CD8-positive, alpha-beta memory T cell (primary cell): Measurements from ENCODE around the gene MSANTD3. TPM values are rescaled to one million over a fixed set of nuclear protein-coding genes. Genes with fewer than 3 reads are reported as not detected.

Source experiments
- CTCF ChIA-PET: fragments of 350-600 bp; sonication (Branson Sonifier 250); formaldehyde crosslinking; loops from one replicate; lab custom pipeline; 2021; ENCODE audit warnings: antibody characterized with exemption; lab: Charles Lee
- POLR2A ChIA-PET: fragments of 350-600 bp; sonication (Branson Sonifier 250); formaldehyde crosslinking; loops from one replicate; lab custom pipeline; 2021; ENCODE audit warnings: antibody characterized with exemption; lab: Charles Lee
- DNase-seq, 5 donors: peaks; one replicate each; pipeline versions ENCODE4 v3.0.0 to v3.0.0-alpha.2; 2020 to 2022; ENCODE audit warnings: mixed read lengths in 1 of 5
- H3K27ac ChIP-seq: one replicate; pipeline ENCODE4 v1.7.0; 2013; ENCODE audit warnings: low read depth, mild to moderate bottlenecking, low read length, moderate library complexity
- H3K27me3 ChIP-seq: 2 replicates; pipeline ENCODE4 v1.7.0; 2013; ENCODE audit warnings: low read length, mild to moderate bottlenecking; ENCODE audit not compliant: insufficient read depth, poor library complexity, severe bottlenecking
- H3K36me3 ChIP-seq: 2 replicates; pipeline ENCODE4 v1.7.0; 2013; ENCODE audit warnings: mild to moderate bottlenecking, low read length, moderate library complexity; ENCODE audit not compliant: insufficient read depth
- H3K4me1 ChIP-seq: 2 replicates; pipeline ENCODE4 v1.7.0; 2013; ENCODE audit warnings: mild to moderate bottlenecking, low read length, moderate library complexity; ENCODE audit not compliant: insufficient read depth
- H3K4me3 ChIP-seq: 2 replicates; pipeline ENCODE4 v1.7.0; 2013; ENCODE audit warnings: mild to moderate bottlenecking, low read length
- H3K9me3 ChIP-seq: 2 replicates; pipeline ENCODE4 v1.7.0; 2013; ENCODE audit warnings: mild to moderate bottlenecking, low read length
- H3K27ac Mint-ChIP-seq, 8 donors: one replicate each; pipeline ENCODE4 v1.8.0; 2020 to 2021; ENCODE audit warnings: mixed read lengths in 8 of 8, mild to moderate bottlenecking in 6 of 8, inconsistent platforms in 3 of 8, moderate library complexity in 3 of 8
- H3K27me3 Mint-ChIP-seq, 2 donors: one replicate each; pipeline ENCODE4 v1.8.0; 2020 to 2021; ENCODE audit warnings: mixed read lengths in 2 of 2, mild to moderate bottlenecking in 1 of 2, moderate library complexity in 1 of 2
- H3K36me3 Mint-ChIP-seq, 3 donors: one replicate each; pipeline ENCODE4 v1.8.0; 2020 to 2021; ENCODE audit warnings: mixed read lengths in 3 of 3, inconsistent platforms in 1 of 3, mild to moderate bottlenecking in 1 of 3
- H3K4me1 Mint-ChIP-seq, 3 donors: one replicate each; pipeline ENCODE4 v1.8.0; 2020 to 2021; ENCODE audit warnings: mixed read lengths in 3 of 3, inconsistent platforms in 1 of 3, mild to moderate bottlenecking in 1 of 3
- H3K4me3 Mint-ChIP-seq, 7 donors: one replicate each; pipeline ENCODE4 v1.8.0; 2020 to 2021; ENCODE audit warnings: mixed read lengths in 7 of 7, mild to moderate bottlenecking in 6 of 7, moderate library complexity in 4 of 7, inconsistent platforms in 2 of 7
- H3K9me3 Mint-ChIP-seq, 5 donors: one replicate each; pipeline ENCODE4 v1.8.0; 2020 to 2022; ENCODE audit warnings: mixed read lengths in 5 of 5, mild to moderate bottlenecking in 3 of 5, moderate library complexity in 2 of 5, inconsistent platforms in 1 of 5
- polyA plus RNA-seq: library from polyadenylated mRNA; unstranded; fragments of 300-500 nt; fragmentation: Illumina TruSeq; gene quantifications from one replicate; pipeline ENCODE4 v1.2.3, GENCODE V29; 2021
- total RNA-seq, 2 experiments: library from RNA; stranded (reverse); gene quantifications; one replicate each; pipeline ENCODE4 v1.2.3, GENCODE V29; 2021

MSANTD3 gene
- total and polyA plus RNA-seq, 3 experiments from 2014 or later, result 7.2 to 21.3 (median 18.2) TPM

DNA sequence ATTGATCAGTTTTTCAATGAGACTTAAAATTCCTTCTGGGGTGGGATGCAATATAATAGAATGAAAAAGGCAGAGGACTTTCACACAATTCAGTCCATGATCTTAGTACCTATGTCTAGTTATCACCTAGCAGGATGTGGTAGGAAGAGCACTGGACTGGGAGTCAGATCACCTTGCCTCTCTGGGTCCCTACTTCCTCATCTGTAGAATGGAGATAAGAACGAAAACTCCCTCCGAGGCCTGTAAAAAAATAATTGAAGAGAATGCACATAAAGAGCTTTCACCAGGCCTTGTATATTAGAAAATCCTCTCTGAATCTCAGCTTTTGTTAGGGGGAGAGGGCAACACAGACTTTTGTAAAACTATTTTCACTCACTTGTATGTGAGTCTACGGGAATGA, 45.3 kb downstream of the MSANTD3 start:
- POLR2A ChIA-PET, result no interaction called here
- DNase-seq, result no peak

DNA sequence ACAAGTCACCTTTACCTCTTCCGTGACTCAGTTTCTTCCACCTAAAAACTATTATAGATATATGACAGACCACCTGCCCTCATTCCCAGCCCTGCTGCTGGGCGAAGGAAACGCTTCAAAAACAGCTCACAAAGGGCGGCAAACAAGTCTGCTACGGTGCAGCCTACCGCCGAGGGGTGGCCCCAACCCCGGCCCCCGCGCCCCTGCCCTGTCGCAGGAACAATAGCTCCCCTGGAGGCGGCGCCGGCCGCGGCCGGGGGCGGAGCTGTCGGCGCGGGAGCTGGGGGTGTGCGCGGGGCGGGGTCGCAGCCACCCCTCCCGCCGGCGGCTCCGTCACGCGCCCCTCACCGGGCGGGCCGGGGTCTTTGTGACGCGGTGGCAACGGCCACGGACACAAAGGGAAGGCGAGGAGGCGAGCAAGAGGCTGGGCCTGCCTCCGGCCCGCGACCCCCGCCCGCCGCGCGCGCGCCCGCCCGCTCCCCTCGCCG, 45.9 kb downstream of the MSANTD3 start, which contains the start of gene TMEFF1:
Gene TMEFF1 (plus strand): TSS at position 362 of the 488 bp plus-strand sequence. CDS start 396 bp downstream, outside the sequence.
- Histone ChIP-seq H3K4me3 (no peak within 1 kb of the TSS), H3K27me3 (peaks cover 20% of the 10 kb centered on the region), H3K36me3 (no peaks in the 10 kb centered on the region), H3K27ac (no peak within 1 kb of the TSS), H3K9me3 (no peaks in the 10 kb centered on the region), H3K4me1 (no peaks in the 10 kb centered on the region)
- peak; percentile 6 to 54 (median 22) for DNase-seq
- Mint-ChIP-seq H3K4me3 (peak within 1 kb of the TSS; percentile 59 to 87 (median 75)), H3K27ac (peak within 1 kb of the TSS in 1 of 8 donors; percentile 58), H3K4me1 (peaks cover 4 to 6% (median 5%) of the 10 kb centered on the region in 3 donors), H3K27me3 (peaks cover 27 to 39% of the 10 kb centered on the region in 2 donors), H3K9me3 (no peaks in the 10 kb centered on the region), H3K36me3 (peaks cover 0 to 10% (median 2%) of the 10 kb centered on the region in 3 donors)
- CTCF ChIA-PET, result no interaction called here
- POLR2A ChIA-PET, result no interaction called here

More for the DNA sequence above, 45.3 kb downstream of the MSANTD3 start:
- H3K9me3 Mint-ChIP-seq, result no peaks in the 10 kb centered on the region
- H3K9me3 ChIP-seq, result no peaks in the 10 kb centered on the region
- peaks cover 0 to 10% (median 2%) of the 10 kb centered on the region in 3 donors for H3K36me3 Mint-ChIP-seq
- peak overlapping the region in 1 of 8 donors; percentile 58 for H3K27ac Mint-ChIP-seq
- H3K36me3 ChIP-seq, result no peaks in the 10 kb centered on the region
- H3K27ac ChIP-seq, result no peak overlapping the region
- peaks cover 4 to 6% (median 5%) of the 10 kb centered on the region in 3 donors for H3K4me1 Mint-ChIP-seq
- H3K27me3 ChIP-seq, result peaks cover 20% of the 10 kb centered on the region
- no peaks in the 10 kb centered on the region for H3K4me1 ChIP-seq
- CTCF ChIA-PET, result no interaction called here
- no peak overlapping the region for H3K4me3 ChIP-seq
- H3K27me3 Mint-ChIP-seq, result peaks cover 27 to 38% of the 10 kb centered on the region in 2 donors
- peak overlapping the region; percentile 25 to 87 (median 66) for H3K4me3 Mint-ChIP-seq

DNA sequence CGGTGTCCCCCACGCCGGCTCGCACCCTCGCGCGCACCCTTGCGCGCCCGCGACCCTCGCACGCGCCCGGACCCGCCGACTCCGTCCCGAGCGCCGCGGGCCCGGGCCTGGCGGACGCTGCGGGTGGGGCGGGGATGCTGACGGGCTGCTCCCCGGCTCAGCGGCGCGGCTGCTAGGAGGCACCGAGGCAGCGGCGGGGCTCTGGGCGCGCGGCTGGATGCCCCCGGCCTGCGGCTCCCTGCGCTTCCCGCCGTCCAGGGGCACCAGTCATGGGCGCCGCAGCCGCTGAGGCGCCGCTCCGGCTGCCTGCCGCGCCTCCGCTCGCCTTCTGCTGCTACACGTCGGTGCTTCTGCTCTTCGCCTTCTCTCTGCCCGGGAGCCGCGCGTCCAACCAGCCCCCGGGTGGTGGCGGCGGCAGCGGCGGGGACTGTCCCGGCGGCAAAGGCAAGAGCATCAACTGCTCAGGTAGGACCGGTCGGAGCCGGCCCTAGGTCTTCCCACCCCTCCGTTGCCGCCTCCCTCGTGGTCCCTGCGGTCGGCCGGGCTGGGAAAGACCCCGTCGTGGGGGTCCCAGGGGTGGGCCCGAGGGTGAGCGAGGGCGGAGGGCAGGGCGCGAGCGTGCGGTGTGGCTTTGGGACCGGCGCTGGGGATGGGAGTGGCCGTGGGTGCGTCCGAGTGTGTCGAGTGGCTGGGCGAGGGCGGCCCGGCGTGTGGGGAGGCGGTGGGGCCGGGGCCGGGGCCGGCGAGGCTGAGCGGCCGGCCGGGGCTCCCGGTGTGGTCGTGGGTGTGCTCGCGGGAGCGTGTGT, 46.5 kb downstream of the MSANTD3 start:
- Histone ChIP-seq H3K27ac (no peak overlapping the region), H3K4me1 (no peaks in the 10 kb centered on the region), H3K27me3 (peaks cover 20% of the 10 kb centered on the region), H3K4me3 (no peak overlapping the region), H3K36me3 (no peaks in the 10 kb centered on the region), H3K9me3 (no peaks in the 10 kb centered on the region)
- CTCF ChIA-PET, result no interaction called here
- peaks cover 27 to 41% of the 10 kb centered on the region in 2 donors for H3K27me3 Mint-ChIP-seq
- H3K9me3 Mint-ChIP-seq, result no peaks in the 10 kb centered on the region
- peaks cover 0 to 10% (median 2%) of the 10 kb centered on the region in 3 donors for H3K36me3 Mint-ChIP-seq
- DNase-seq, result peak in 3 of 5 donors; percentile 16 to 50 (median 26)
- peaks cover 4 to 6% (median 5%) of the 10 kb centered on the region in 3 donors for H3K4me1 Mint-ChIP-seq
- H3K4me3 Mint-ChIP-seq, result peak overlapping the region in 6 of 7 donors; percentile 20 to 80 (median 62)
- POLR2A ChIA-PET, result no interaction called here
- H3K27ac Mint-ChIP-seq, result no peak overlapping the region

DNA sequence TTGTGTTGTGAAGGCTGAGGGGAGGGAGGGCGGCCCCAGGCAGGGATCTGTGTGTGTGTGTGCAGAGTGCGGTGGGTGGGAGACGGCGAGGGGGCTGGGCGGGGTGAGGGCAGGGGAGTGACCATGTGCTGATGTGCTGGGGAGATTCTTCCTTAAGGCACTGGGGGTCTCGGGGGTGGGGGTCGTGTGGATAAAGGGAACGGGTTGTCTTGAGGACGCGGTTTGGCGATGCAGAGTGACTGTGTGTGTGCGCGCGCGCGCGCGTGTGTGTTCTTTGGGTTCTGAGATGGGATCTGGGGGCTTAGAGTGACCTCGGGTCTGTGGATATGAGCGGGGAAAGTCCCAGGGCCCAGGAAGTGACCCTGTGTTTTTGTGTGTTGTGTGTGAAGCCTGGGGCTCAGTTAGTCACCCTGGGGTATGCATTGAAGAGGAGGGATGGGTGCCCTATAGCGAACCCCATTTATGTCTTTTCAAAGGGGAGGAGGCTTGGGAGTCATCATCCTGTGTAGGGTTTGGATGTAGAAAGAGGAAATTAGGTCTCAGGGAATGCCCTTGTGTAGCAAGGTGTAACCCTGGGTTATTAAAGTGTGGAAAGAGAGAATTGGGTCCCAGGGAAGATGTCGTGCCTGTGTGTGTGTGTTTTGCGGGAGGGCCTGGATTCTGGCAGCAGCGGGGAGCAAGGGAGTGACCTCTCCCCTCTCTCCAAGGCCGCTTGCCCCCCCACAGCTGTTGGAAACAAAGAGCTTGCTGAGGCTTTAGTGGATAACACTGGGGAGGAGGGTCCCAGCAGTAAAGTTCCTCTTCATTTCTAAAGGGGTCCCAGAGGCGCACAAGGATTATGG, 47.4 kb downstream of the MSANTD3 start:
- Histone ChIP-seq H3K27ac (no peak overlapping the region), H3K4me3 (no peak overlapping the region), H3K4me1 (no peaks in the 10 kb centered on the region), H3K36me3 (no peaks in the 10 kb centered on the region), H3K27me3 (peaks cover 20% of the 10 kb centered on the region), H3K9me3 (no peaks in the 10 kb centered on the region)
- peaks cover 4 to 6% (median 5%) of the 10 kb centered on the region in 3 donors for H3K4me1 Mint-ChIP-seq
- peaks cover 0 to 10% (median 2%) of the 10 kb centered on the region in 3 donors for H3K36me3 Mint-ChIP-seq
- CTCF ChIA-PET, result no interaction called here
- POLR2A ChIA-PET, result no interaction called here
- DNase-seq, result no peak
- peak overlapping the region in 1 of 8 donors; percentile 31 for H3K27ac Mint-ChIP-seq
- H3K9me3 Mint-ChIP-seq, result no peaks in the 10 kb centered on the region
- H3K4me3 Mint-ChIP-seq, result peak overlapping the region; percentile 41 to 80 (median 75)
- peaks cover 27 to 48% of the 10 kb centered on the region in 2 donors for H3K27me3 Mint-ChIP-seq

DNA sequence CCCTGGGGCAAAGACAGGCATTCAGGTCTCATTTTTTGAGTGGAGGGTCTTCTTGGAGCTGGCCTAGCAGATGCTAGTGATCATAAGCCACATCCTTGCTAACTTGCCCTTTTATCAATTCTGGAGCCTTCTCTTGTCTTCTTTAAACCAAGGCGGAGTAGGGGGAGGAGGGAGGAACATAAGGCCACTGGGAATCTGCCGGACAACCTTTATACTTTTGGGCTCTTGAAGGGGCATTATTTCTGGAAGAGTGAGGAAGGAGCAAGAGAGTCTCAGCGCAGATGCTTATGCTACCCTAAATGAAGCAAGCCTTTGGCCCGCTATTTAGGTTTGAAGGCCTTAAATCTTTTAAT, 48.0 kb downstream of the MSANTD3 start:
- H3K4me1 ChIP-seq, result no peaks in the 10 kb centered on the region
- no peak for DNase-seq
- H3K36me3 ChIP-seq, result no peaks in the 10 kb centered on the region
- H3K4me3 ChIP-seq, result no peak overlapping the region
- no peak overlapping the region for H3K27ac ChIP-seq
- no peaks in the 10 kb centered on the region for H3K9me3 ChIP-seq
- peaks cover 20% of the 10 kb centered on the region for H3K27me3 ChIP-seq
- peaks cover 4 to 6% (median 5%) of the 10 kb centered on the region in 3 donors for H3K4me1 Mint-ChIP-seq
- H3K4me3 Mint-ChIP-seq, result peak overlapping the region in 4 of 7 donors; percentile 41 to 75 (median 60)
- H3K27me3 Mint-ChIP-seq, result peaks cover 28 to 54% of the 10 kb centered on the region in 2 donors
- H3K36me3 Mint-ChIP-seq, result peaks cover 0 to 10% (median 2%) of the 10 kb centered on the region in 3 donors
- ChIA-PET POLR2A (no interaction called here), CTCF (no interaction called here)
- peaks cover 0 to 3% (median 0%) of the 10 kb centered on the region in 5 donors for H3K9me3 Mint-ChIP-seq
- H3K27ac Mint-ChIP-seq, result no peak overlapping the region

DNA sequence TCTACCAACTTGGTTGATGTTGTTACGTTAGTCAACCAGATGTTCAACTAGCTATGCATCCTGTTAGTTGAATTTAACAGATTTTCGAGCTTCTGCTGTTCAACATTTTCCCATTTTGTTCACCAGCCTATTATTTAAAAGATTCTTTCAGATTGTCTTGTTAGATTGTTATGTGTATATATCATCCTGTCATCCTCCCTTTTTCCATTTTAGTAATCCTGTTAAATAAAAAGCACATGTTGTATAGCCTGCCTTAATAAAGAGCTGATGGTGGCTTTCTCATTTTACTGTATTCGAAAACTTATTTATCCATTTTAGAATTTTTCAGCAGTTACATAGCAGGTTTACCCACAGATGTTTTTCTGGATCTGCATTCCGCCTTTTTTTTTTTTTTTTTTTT, 50.3 kb downstream of the MSANTD3 start:
- Histone ChIP-seq H3K27me3 (peaks cover 20% of the 10 kb centered on the region), H3K4me3 (no peak overlapping the region), H3K9me3 (no peaks in the 10 kb centered on the region), H3K27ac (no peak overlapping the region), H3K36me3 (no peaks in the 10 kb centered on the region), H3K4me1 (no peaks in the 10 kb centered on the region)
- no peak for DNase-seq
- no peak overlapping the region for H3K4me3 Mint-ChIP-seq
- CTCF ChIA-PET, result no interaction called here
- peaks cover 0 to 20% (median 2%) of the 10 kb centered on the region in 3 donors for H3K36me3 Mint-ChIP-seq
- peaks cover 20 to 59% of the 10 kb centered on the region in 2 donors for H3K27me3 Mint-ChIP-seq
- peaks cover 4 to 6% (median 5%) of the 10 kb centered on the region in 3 donors for H3K4me1 Mint-ChIP-seq
- H3K9me3 Mint-ChIP-seq, result peaks cover 0 to 4% (median 0%) of the 10 kb centered on the region in 5 donors
- no peak overlapping the region for H3K27ac Mint-ChIP-seq
- POLR2A ChIA-PET, result no interaction called here

DNA sequence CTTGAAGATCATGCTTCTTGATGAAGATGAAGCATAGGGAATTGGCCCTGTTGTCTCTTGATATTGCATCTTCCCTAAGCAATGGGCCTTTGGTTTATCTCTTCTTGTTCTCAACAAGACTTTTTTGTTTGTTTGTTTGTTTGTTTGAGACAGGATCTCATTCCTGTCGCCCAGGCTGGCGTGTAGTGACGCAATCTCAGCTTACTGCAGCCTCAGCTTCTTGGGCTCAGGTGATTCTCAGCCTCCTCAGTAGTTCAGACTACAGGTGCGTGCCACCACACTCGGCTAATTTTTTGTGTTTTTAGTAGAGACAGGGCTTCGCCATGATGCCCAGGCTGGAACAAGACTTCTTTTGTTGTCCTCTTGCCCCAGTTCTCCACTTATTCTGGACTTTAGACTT, 51.2 kb downstream of the MSANTD3 start:
- no peaks in the 10 kb centered on the region for H3K36me3 ChIP-seq
- no peak for DNase-seq
- no peak overlapping the region for H3K4me3 Mint-ChIP-seq
- POLR2A ChIA-PET, result no interaction called here
- H3K27me3 Mint-ChIP-seq, result peaks cover 18 to 57% of the 10 kb centered on the region in 2 donors
- H3K4me1 ChIP-seq, result no peaks in the 10 kb centered on the region
- CTCF ChIA-PET, result no interaction called here
- H3K27ac ChIP-seq, result no peak overlapping the region
- H3K27me3 ChIP-seq, result peaks cover 20% of the 10 kb centered on the region
- H3K4me3 ChIP-seq, result no peak overlapping the region
- H3K27ac Mint-ChIP-seq, result no peak overlapping the region
- peaks cover 0 to 17% (median 2%) of the 10 kb centered on the region in 3 donors for H3K36me3 Mint-ChIP-seq
- H3K4me1 Mint-ChIP-seq, result peaks cover 4 to 6% (median 5%) of the 10 kb centered on the region in 3 donors
- peaks cover 0 to 4% (median 0%) of the 10 kb centered on the region in 5 donors for H3K9me3 Mint-ChIP-seq
- no peaks in the 10 kb centered on the region for H3K9me3 ChIP-seq
